ENCODE results near the gene S100A13. TPM values are rescaled to one million over a fixed set of nuclear protein-coding genes. Genes with fewer than 3 reads are reported as not detected.

S100A13 gene
- total and polyA plus RNA-seq, 10 of the 15 experiments (the other 5 are each of a cell fraction or from before 2014, with no cell fraction given): 5.7 to 30.9 (median 9.1) TPM

DNA sequence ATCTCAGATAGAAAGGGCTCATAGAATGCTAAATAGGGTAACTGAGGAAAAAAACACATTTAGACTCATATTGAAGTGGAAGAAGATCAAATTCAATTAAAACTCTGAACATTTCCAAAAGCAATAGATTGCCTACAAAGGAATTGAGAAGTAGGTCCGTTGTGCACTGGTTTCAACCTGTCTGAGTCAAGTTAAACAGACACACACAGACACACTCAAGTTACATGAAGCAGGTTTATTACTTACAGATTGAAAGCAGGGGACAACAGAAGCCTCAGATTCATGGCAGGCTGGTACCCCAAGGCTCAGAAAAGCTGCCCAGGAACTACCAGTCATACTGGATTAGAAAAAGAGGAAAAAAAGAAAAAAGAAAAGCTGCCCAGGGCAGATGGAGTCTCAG, 41.0 kb downstream of the S100A13 start:
- POLR2A ChIA-PET: no interaction called here

More for the DNA sequence above, 41.0 kb downstream of the S100A13 start:
- SMC1A ChIA-PET (ENCODE audit: uncharacterized antibody, unreplicated experiment): interaction anchor here (1.1 to 1.2 kb wide), 3 partner anchors 12 to 18 kb away, joined by 3 read pairs; no protein-coding TSS in a partner anchor
- H2AFZ ChIP-seq (ENCODE audit: control insufficient read depth, low read depth, low read length): no peak overlapping the region
- ATAC-seq (no peak), DNase-seq (ENCODE audit: low read depth, low spot score) (no peak), FAIRE-seq (no peak)
- H3K4me3 ChIP-seq: no peak overlapping the region
- TF ChIP-seq PML (IDR thresholded peaks at IDR 0.05; ENCODE audit: low read length) (no peak), IKZF1 (conservative IDR thresholded peaks at IDR 0.05) (no peak), POU2F2 (IDR thresholded peaks at IDR 0.05; ENCODE audit: borderline replicate concordance, low read depth, low read length) (no peak), NFXL1 (IDR thresholded peaks at IDR 0.05; ENCODE audit: borderline replicate concordance) (no peak), SIN3A (IDR thresholded peaks at IDR 0.05; ENCODE audit: low read depth, low read length) (no peak), STAT3 (IDR thresholded peaks at IDR 0.05; ENCODE audit: low read depth, low read length) (no peak), PAX5 (IDR thresholded peaks at IDR 0.05; ENCODE audit: borderline replicate concordance, low read depth, low read length) (no peak), POLR2A (IDR thresholded peaks at IDR 0.05; ENCODE audit: low read depth, low read length) (no peak), CEBPB (IDR thresholded peaks at IDR 0.05; ENCODE audit: borderline replicate concordance in 1 of 2, low read depth in 2 of 2, low read length in 2 of 2) (no peak), CHD1 (IDR thresholded peaks at IDR 0.05; ENCODE audit: low read depth, low read length) (no peak), LARP7 (IDR thresholded peaks at IDR 0.05) (no peak), TARDBP (IDR thresholded peaks at IDR 0.05; ENCODE audit: borderline replicate concordance) (no peak), ESRRA (IDR thresholded peaks at IDR 0.05; ENCODE audit: low read length) (no peak), POLR2AphosphoS5 (IDR thresholded peaks at IDR 0.05; ENCODE audit: low read length) (no peak), KLF5 (IDR thresholded peaks at IDR 0.05; ENCODE audit: partially characterized antibody) (no peak), HDAC6 (IDR thresholded peaks at IDR 0.05; ENCODE audit: unreplicated experiment) (no peak)
- TF ChIP-seq, protein P1, sequence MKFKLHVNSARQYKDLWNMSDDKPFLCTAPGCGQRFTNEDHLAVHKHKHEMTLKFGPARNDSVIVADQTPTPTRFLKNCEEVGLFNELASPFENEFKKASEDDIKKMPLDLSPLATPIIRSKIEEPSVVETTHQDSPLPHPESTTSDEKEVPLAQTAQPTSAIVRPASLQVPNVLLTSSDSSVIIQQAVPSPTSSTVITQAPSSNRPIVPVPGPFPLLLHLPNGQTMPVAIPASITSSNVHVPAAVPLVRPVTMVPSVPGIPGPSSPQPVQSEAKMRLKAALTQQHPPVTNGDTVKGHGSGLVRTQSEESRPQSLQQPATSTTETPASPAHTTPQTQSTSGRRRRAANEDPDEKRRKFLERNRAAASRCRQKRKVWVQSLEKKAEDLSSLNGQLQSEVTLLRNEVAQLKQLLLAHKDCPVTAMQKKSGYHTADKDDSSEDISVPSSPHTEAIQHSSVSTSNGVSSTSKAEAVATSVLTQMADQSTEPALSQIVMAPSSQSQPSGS (IDR thresholded peaks at IDR 0.05; ENCODE audit: low read length): no peak
- TF ChIP-seq, protein P2, sequence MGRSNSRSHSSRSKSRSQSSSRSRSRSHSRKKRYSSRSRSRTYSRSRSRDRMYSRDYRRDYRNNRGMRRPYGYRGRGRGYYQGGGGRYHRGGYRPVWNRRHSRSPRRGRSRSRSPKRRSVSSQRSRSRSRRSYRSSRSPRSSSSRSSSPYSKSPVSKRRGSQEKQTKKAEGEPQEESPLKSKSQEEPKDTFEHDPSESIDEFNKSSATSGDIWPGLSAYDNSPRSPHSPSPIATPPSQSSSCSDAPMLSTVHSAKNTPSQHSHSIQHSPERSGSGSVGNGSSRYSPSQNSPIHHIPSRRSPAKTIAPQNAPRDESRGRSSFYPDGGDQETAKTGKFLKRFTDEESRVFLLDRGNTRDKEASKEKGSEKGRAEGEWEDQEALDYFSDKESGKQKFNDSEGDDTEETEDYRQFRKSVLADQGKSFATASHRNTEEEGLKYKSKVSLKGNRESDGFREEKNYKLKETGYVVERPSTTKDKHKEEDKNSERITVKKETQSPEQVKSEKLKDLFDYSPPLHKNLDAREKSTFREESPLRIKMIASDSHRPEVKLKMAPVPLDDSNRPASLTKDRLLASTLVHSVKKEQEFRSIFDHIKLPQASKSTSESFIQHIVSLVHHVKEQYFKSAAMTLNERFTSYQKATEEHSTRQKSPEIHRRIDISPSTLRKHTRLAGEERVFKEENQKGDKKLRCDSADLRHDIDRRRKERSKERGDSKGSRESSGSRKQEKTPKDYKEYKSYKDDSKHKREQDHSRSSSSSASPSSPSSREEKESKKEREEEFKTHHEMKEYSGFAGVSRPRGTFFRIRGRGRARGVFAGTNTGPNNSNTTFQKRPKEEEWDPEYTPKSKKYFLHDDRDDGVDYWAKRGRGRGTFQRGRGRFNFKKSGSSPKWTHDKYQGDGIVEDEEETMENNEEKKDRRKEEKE (IDR thresholded peaks at IDR 0.05): no peak
- TF ChIP-seq, protein P3, sequence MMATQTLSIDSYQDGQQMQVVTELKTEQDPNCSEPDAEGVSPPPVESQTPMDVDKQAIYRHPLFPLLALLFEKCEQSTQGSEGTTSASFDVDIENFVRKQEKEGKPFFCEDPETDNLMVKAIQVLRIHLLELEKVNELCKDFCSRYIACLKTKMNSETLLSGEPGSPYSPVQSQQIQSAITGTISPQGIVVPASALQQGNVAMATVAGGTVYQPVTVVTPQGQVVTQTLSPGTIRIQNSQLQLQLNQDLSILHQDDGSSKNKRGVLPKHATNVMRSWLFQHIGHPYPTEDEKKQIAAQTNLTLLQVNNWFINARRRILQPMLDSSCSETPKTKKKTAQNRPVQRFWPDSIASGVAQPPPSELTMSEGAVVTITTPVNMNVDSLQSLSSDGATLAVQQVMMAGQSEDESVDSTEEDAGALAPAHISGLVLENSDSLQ (IDR thresholded peaks at IDR 0.05): no peak
- CTCF ChIA-PET: interaction anchor here (0.7 to 1.9 kb wide), 4 partner anchors 14 to 1599 kb away, joined by 4 to 5 read pairs (median 4); partner anchors contain the start of gene S100A13
- no peak overlapping the region for H3K9ac ChIP-seq (ENCODE audit: control insufficient read depth, insufficient read depth, low read length)
- in situ Hi-C loops (cut with MboI): no loop called here
- no peaks in the 10 kb centered on the region for H3K27me3 ChIP-seq (replicated peaks in 1 of 2; ENCODE audit: control insufficient read depth in 2 of 2, insufficient read depth in 2 of 2, low read length in 1 of 2)
- WGBS (ENCODE audit: insufficient coverage, insufficient replicate concordance, low lambda C conversion rate, missing lambda C conversion rate): 0% methylated on average over 1 of the region's 1 CpG
- no TSS peak for BruUV-seq (replicated peaks)
- H3K9me3 ChIP-seq (replicated peaks; ENCODE audit: control insufficient read depth, insufficient read depth, low read length): no peaks in the 10 kb centered on the region
- no peak overlapping the region for H3K27ac ChIP-seq (ENCODE audit: control insufficient read depth, insufficient read depth)
- H4K20me1 ChIP-seq (ENCODE audit: control insufficient read depth, insufficient read depth): no peaks in the 10 kb centered on the region
- no peaks in the 10 kb centered on the region for H3K4me1 ChIP-seq (ENCODE audit: control insufficient read depth, insufficient read depth, low read length)
- H3K79me2 ChIP-seq (ENCODE audit: control insufficient read depth, insufficient read depth, low read length): no peaks in the 10 kb centered on the region
- no peak overlapping the region for H3K4me2 ChIP-seq (ENCODE audit: control insufficient read depth, insufficient read depth)
- intact Hi-C loops (cut with micrococcal nuclease; ENCODE audit: unreplicated experiment): no loop called here
- no peaks in the 10 kb centered on the region for H3K36me3 ChIP-seq (ENCODE audit: control insufficient read depth in 2 of 2, insufficient read depth in 2 of 2, low read length in 1 of 2)
- RAD21 ChIA-PET (ENCODE audit: unreplicated experiment): interaction anchor here (0.9 to 1.9 kb wide), 3 partner anchors 12 to 41 kb away, joined by 3 to 6 read pairs (median 6); partner anchors contain the start of gene S100A13
